AG04450 (cell line): Measurements from ENCODE around the gene SCAF4. TPM values are rescaled to one million over a fixed set of nuclear protein-coding genes. Genes with fewer than 3 reads are reported as not detected.

ENCODE experiments used
- CTCF ChIA-PET: fragments of 300-600, 350-600 bp; formaldehyde crosslinking; extraction: SDS; loops from one replicate; lab custom pipeline; 2022; ENCODE audit warnings: antibody characterized with exemption, inconsistent platforms; lab: Charles Lee
- POLR2A ChIA-PET: fragments of 350-600 bp; formaldehyde crosslinking; extraction: SDS; loops from one replicate; lab custom pipeline; 2021; ENCODE audit warnings: antibody characterized with exemption, inconsistent platforms; lab: Yijun Ruan, JAX
- DNase-seq: peaks from one replicate; pipeline ENCODE4 v3.0.0-alpha.2; 2011; ENCODE audit warnings: low read depth, low spot score
- H3K27ac ChIP-seq: one replicate; pipeline ENCODE4 v1.5.1; 2012; ENCODE audit warnings: low read depth, low read length, control low read depth
- H3K27me3 ChIP-seq: one replicate; pipeline ENCODE4 v1.6.0; 2012; ENCODE audit warnings: low read length; ENCODE audit not compliant: control insufficient read depth, insufficient read depth
- H3K4me3 ChIP-seq: 2 replicates; pipeline ENCODE4 v1.5.1; 2011; ENCODE audit warnings: mild to moderate bottlenecking, low read depth, low read length, control low read depth
- H3K9me3 ChIP-seq: 2 replicates; pipeline ENCODE4 v1.5.1; 2012; ENCODE audit warnings: low read length; ENCODE audit not compliant: control insufficient read depth, insufficient read depth
- CTCF ChIP-seq: IDR thresholded peaks from 2 replicates; pipeline ENCODE4 v1.5.1; 2011; ENCODE audit warnings: low read depth, low read length, control low read depth, inconsistent platforms
- polyA plus RNA-seq: library from polyadenylated mRNA; depleted of rRNA; stranded (reverse); fragments of >200 nt; gene quantifications from 2 replicates; pipeline ENCODE4 v1.2.3, GENCODE V29; 2011

The SCAF4 gene
- polyA plus RNA-seq, 1 experiment = 6.3 TPM

DNA sequence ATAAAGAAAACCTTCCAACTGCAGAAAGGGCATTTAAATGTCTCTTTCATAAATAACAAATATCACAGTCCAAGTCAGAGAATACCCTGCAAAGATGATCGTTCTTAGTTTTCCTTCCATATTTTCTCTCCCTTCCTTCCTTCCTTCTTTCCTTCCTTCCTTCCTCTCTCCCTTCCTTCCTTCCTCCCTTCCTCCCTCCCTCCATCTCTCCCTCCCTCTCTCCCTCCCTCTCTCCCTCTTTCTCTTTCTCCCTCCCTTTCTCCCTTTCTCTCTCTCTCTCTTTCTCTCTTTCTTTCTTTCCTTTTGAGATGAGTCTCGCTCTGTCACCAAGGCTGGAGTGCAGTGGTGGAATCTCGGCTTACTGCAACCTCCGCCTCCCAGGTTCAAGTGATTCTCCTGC is 29.0 kb upstream of the SCAF4 start:
- no peak for TF ChIP-seq CTCF
- CTCF ChIA-PET = no interaction called here
- no peaks in the 10 kb centered on the region for H3K27me3 ChIP-seq
- H3K9me3 ChIP-seq = no peaks in the 10 kb centered on the region
- DNase-seq = no peak
- POLR2A ChIA-PET = no interaction called here
- no peak overlapping the region for H3K4me3 ChIP-seq
- no peak overlapping the region for H3K27ac ChIP-seq

GRCh38 chr21:31756787-31757186 is 24.9 kb upstream of the SCAF4 start:
- CTCF ChIA-PET = no interaction called here
- POLR2A ChIA-PET = no interaction called here

GRCh38 chr21:31755027-31755426 is 23.1 kb upstream of the SCAF4 start:
- TF ChIP-seq CTCF = no peak
- ChIA-PET POLR2A (no interaction called here), CTCF (interaction anchor here (0.6 to 2.0 kb wide), 2 partner anchors 31 to 153 kb away, joined by 3 to 5 read pairs; no protein-coding TSS in a partner anchor)
- H3K27me3 ChIP-seq = no peaks in the 10 kb centered on the region
- no peak overlapping the region for H3K4me3 ChIP-seq
- no peaks in the 10 kb centered on the region for H3K9me3 ChIP-seq
- H3K27ac ChIP-seq = no peak overlapping the region
- DNase-seq = no peak

More at GRCh38 chr21:31756787-31757186, 24.9 kb upstream of the SCAF4 start:
- no peak for TF ChIP-seq CTCF
- H3K4me3 ChIP-seq = no peak overlapping the region
- no peak overlapping the region for H3K27ac ChIP-seq
- no peaks in the 10 kb centered on the region for H3K27me3 ChIP-seq
- H3K9me3 ChIP-seq = no peaks in the 10 kb centered on the region
- no peak for DNase-seq

DNA sequence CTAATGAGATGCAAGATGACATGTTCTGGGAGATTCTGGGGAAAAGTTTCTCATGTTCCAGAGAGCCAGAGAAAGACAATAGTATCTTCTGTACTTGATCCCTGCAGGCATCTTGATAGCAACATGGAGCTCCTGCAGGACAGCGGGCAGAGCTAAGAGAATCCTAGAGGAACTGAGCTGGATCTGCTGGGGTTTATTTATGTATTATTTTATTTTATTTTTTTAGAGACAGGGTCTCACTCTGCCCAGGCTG is 22.7 kb upstream of the SCAF4 start:
- Histone ChIP-seq H3K27ac (no peak overlapping the region), H3K9me3 (no peaks in the 10 kb centered on the region), H3K4me3 (no peak overlapping the region), H3K27me3 (no peaks in the 10 kb centered on the region)
- POLR2A ChIA-PET = no interaction called here
- CTCF ChIA-PET = interaction anchor here (2.0 kb wide), 1 partner anchor 31 kb away, joined by 5 read pairs; no protein-coding TSS in a partner anchor
- TF ChIP-seq CTCF = no peak
- no peak for DNase-seq

- Histone ChIP-seq H3K27me3 (no peaks in the 10 kb centered on the region), H3K27ac (no peak overlapping the region), H3K9me3 (no peaks in the 10 kb centered on the region), H3K4me3 (no peak overlapping the region)
- no peak for DNase-seq
- POLR2A ChIA-PET = no interaction called here
- no peak for TF ChIP-seq CTCF
- CTCF ChIA-PET = interaction anchor here (2.0 kb wide), 1 partner anchor 32 kb away, joined by 5 read pairs; no protein-coding TSS in a partner anchor
Measured at GRCh38 chr21:31753949-31754707, 22.2 kb upstream of the SCAF4 start.
